Measurements from ENCODE around the gene TBC1D9B. TPM values are rescaled to one million over a fixed set of nuclear protein-coding genes. Genes with fewer than 3 reads are reported as not detected.

TBC1D9B gene
- total RNA-seq, 1 donor from 2014 or later: 138 TPM

DNA sequence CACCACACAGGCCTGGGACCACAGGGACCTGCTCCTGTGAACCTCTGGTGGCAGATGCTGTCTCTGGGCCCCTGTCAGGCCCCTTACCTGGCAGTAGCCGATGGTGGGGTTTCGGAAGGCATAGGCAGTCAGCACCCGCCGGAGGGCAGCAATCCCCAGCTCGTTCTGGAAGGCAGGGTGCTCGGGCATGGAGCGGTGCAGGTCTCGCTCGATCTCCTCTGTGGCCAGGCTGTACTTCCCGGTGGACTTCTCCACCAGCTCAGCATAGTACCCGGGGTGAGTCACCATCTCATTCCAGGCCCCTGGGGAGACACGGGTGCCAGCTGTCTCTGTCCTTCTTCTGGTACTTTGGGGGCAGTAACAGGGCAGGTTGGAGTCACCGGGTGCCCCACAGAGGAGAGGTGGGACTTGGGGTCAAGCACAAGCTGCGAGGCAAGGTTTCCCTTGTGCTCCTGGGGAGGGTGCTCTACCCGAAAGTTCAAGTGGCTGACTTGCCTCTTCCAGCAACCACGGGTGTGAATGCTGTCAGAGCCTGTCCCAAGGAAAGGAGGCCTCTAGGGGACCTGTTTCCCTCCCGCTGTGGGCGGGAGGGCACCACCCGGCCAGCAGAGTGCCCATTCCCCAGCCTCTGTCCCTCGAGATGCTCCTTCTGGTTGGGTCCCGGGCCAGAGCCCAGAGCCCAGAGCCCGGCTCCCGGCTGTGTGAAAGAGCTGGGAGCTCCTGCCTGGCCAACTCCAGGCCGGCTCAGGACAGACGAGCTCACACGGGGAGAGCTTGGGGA lies 29.3 kb downstream of the TBC1D9B start:
- H3K9me3 Mint-ChIP-seq (ENCODE audit: unreplicated experiment): peaks cover 2% of the 10 kb centered on the region
- no peak for DNase-seq (ENCODE audit: low spot score)
- H3K27me3 Mint-ChIP-seq (ENCODE audit: unreplicated experiment): peaks cover 5% of the 10 kb centered on the region
- H3K27ac Mint-ChIP-seq (ENCODE audit: unreplicated experiment): no peak overlapping the region
- TF ChIP-seq, protein P1, sequence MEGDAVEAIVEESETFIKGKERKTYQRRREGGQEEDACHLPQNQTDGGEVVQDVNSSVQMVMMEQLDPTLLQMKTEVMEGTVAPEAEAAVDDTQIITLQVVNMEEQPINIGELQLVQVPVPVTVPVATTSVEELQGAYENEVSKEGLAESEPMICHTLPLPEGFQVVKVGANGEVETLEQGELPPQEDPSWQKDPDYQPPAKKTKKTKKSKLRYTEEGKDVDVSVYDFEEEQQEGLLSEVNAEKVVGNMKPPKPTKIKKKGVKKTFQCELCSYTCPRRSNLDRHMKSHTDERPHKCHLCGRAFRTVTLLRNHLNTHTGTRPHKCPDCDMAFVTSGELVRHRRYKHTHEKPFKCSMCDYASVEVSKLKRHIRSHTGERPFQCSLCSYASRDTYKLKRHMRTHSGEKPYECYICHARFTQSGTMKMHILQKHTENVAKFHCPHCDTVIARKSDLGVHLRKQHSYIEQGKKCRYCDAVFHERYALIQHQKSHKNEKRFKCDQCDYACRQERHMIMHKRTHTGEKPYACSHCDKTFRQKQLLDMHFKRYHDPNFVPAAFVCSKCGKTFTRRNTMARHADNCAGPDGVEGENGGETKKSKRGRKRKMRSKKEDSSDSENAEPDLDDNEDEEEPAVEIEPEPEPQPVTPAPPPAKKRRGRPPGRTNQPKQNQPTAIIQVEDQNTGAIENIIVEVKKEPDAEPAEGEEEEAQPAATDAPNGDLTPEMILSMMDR (IDR thresholded peaks at IDR 0.05; ENCODE audit: unreplicated experiment): no peak
- peak overlapping the region; percentile 24 for H3K4me3 Mint-ChIP-seq (ENCODE audit: unreplicated experiment)
- H3K36me3 Mint-ChIP-seq (ENCODE audit: low read depth, unreplicated experiment): peaks cover 38% of the 10 kb centered on the region
- no peaks in the 10 kb centered on the region for H3K4me1 Mint-ChIP-seq (ENCODE audit: unreplicated experiment)

- Mint-ChIP-seq H3K27me3 (ENCODE audit: unreplicated experiment) (peaks cover 4% of the 10 kb centered on the region), H3K27ac (ENCODE audit: unreplicated experiment) (no peak overlapping the region), H3K36me3 (ENCODE audit: low read depth, unreplicated experiment) (peaks cover 29% of the 10 kb centered on the region), H3K4me3 (ENCODE audit: unreplicated experiment) (no peak overlapping the region), H3K4me1 (ENCODE audit: unreplicated experiment) (no peaks in the 10 kb centered on the region), H3K9me3 (ENCODE audit: unreplicated experiment) (no peaks in the 10 kb centered on the region)
- DNase-seq (ENCODE audit: low spot score): no peak
- TF ChIP-seq, protein P1 (IDR thresholded peaks at IDR 0.05; ENCODE audit: unreplicated experiment): no peak
Measured at GRCh38 chr5:179876610-179876952, 31.1 kb downstream of the TBC1D9B start.

DNA sequence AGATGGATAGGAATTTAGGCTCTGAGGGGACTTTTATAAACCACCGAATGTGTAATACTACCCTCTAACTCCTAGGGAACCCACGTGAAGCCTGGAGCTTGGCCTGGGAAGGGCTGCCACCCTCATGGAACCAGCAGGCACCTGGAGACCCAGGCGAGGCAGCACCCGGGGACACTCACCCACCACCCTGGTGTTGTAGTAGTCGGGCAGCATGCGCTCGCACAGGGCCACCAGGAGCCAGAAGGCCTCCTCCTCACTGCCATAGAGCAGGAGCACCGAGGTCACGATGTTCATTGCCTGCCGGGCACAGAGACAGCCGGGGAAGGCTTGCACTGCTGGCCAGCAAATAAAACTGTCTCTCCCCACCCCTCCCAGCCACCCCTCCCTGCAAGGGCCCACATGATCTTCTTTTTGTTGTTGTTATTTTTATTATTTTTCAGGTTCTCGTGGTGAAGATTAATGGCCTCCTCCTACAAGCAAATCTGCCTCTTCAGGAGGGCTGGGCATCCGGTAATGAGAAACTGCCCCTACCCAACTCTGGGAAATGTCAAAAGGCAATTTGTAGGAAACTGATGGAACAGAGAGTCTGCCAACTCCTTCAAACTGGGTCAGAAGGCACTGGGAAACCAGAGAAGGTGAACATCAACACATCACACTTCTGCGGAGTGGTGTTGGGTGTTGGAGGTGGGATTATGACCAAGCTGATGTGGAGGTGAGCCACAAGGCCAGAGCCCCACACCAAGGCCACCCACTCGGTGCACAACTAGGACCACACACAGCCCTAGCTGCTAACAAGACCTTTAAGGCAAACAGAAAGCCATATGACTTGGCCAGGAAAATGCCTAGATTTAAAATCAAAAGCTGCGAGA lies 31.7 kb downstream of the TBC1D9B start:
- Mint-ChIP-seq H3K4me3 (ENCODE audit: unreplicated experiment) (peak overlapping the region; percentile 69), H3K27ac (ENCODE audit: unreplicated experiment) (no peak overlapping the region), H3K36me3 (ENCODE audit: low read depth, unreplicated experiment) (peaks cover 30% of the 10 kb centered on the region), H3K27me3 (ENCODE audit: unreplicated experiment) (peaks cover 7% of the 10 kb centered on the region), H3K4me1 (ENCODE audit: unreplicated experiment) (no peaks in the 10 kb centered on the region), H3K9me3 (ENCODE audit: unreplicated experiment) (no peaks in the 10 kb centered on the region)
- TF ChIP-seq, protein P1 (IDR thresholded peaks at IDR 0.05; ENCODE audit: unreplicated experiment): no peak
- DNase-seq (ENCODE audit: low spot score): no peak

GRCh38 chr5:179874536-179875292 lies 33.0 kb downstream of the TBC1D9B start:
- Mint-ChIP-seq H3K4me3 (ENCODE audit: unreplicated experiment) (no peak overlapping the region), H3K9me3 (ENCODE audit: unreplicated experiment) (no peaks in the 10 kb centered on the region), H3K27ac (ENCODE audit: unreplicated experiment) (no peak overlapping the region), H3K4me1 (ENCODE audit: unreplicated experiment) (no peaks in the 10 kb centered on the region), H3K36me3 (ENCODE audit: low read depth, unreplicated experiment) (peaks cover 30% of the 10 kb centered on the region), H3K27me3 (ENCODE audit: unreplicated experiment) (peaks cover 9% of the 10 kb centered on the region)
- no peak for DNase-seq (ENCODE audit: low spot score)
- TF ChIP-seq, protein P1 (IDR thresholded peaks at IDR 0.05; ENCODE audit: unreplicated experiment): no peak
